ENCODE results near the gene SCRN2.

SCRN2 gene

GRCh38 chr17:47819475-47819874, 21.6 kb downstream of the SCRN2 start:
- FAIRE-seq, result no peak

GRCh38 chr17:47818002-47818695, 22.9 kb downstream of the SCRN2 start:
- FAIRE-seq, result no peak

- FAIRE-seq, result no peak
Measured at GRCh38 chr17:47816947-47817346, 24.1 kb downstream of the SCRN2 start.

GRCh38 chr17:47816111-47816735, 24.9 kb downstream of the SCRN2 start:
- no peak for FAIRE-seq

GRCh38 chr17:47815106-47815918, 25.8 kb downstream of the SCRN2 start:
- FAIRE-seq, result no peak

- FAIRE-seq, result no peak
Measured at GRCh38 chr17:47813512-47814031, 27.5 kb downstream of the SCRN2 start.

- FAIRE-seq, result no peak
Measured at GRCh38 chr17:47813077-47813476, 28.0 kb downstream of the SCRN2 start.

- FAIRE-seq, result no peak
Measured at GRCh38 chr17:47812146-47812920, 28.7 kb downstream of the SCRN2 start.

- FAIRE-seq, result no peak
Measured at GRCh38 chr17:47811709-47812108, 29.4 kb downstream of the SCRN2 start.

- FAIRE-seq, result no peak
Measured at GRCh38 chr17:47810901-47811635, 30.0 kb downstream of the SCRN2 start.

- FAIRE-seq, result no peak
Measured at GRCh38 chr17:47810200-47810821, 30.8 kb downstream of the SCRN2 start.

GRCh38 chr17:47808830-47809480, 32.1 kb downstream of the SCRN2 start:
- FAIRE-seq, result no peak

GRCh38 chr17:47808036-47808829, 32.8 kb downstream of the SCRN2 start:
- no peak for FAIRE-seq

- FAIRE-seq, result no peak
Measured at GRCh38 chr17:47807421-47807820, 33.7 kb downstream of the SCRN2 start.

GRCh38 chr17:47806913-47807255, 34.2 kb downstream of the SCRN2 start:
- no peak for FAIRE-seq

- no peak for FAIRE-seq
Measured at GRCh38 chr17:47806026-47806912, 34.8 kb downstream of the SCRN2 start.

- FAIRE-seq, result no peak
Measured at GRCh38 chr17:47804461-47804860, 36.6 kb downstream of the SCRN2 start.

- no peak for FAIRE-seq
Measured at GRCh38 chr17:47803751-47804150, 37.3 kb downstream of the SCRN2 start.

GRCh38 chr17:47803201-47803600, 37.9 kb downstream of the SCRN2 start:
- no peak for FAIRE-seq
